ENCODE measurements around the gene PRMT1. TPM values are rescaled to one million over a fixed set of nuclear protein-coding genes. Genes with fewer than 3 reads are reported as not detected.

Gene PRMT1
- total and polyA plus RNA-seq, 2 of the 13 experiments (the other 11 are each of a cell fraction or from before 2014, with no cell fraction given) = 324 to 374 TPM

GRCh38 chr19:49664171-49665035 lies 12.7 kb upstream of the PRMT1 start (continued):
- no peak; the same call in 1 of the 2 replicates for TF ChIP-seq ZFP91 (CRISPR knock-in tag; IDR thresholded peaks at IDR 0.05; ENCODE audit: borderline replicate concordance)
- TF ChIP-seq MNT (IDR thresholded peaks at IDR 0.05) = peak; percentile 28; the same call in 1 of the 2 replicates
- no peak for TF ChIP-seq PCBP1 (IDR thresholded peaks at IDR 0.05; ENCODE audit: borderline replicate concordance, low read depth, low read length)
- TF ChIP-seq E2F5 (CRISPR knock-in tag; conservative IDR thresholded peaks at IDR 0.05) = peak; percentile 15
- no peak for TF ChIP-seq CBX2 (IDR thresholded peaks at IDR 0.05; ENCODE audit: low read depth, low read length)
- no peak for TF ChIP-seq CBX2 (CRISPR knock-in tag; IDR thresholded peaks at IDR 0.05; ENCODE audit: low read depth)
- TF ChIP-seq KDM1A (CRISPR knock-in tag; IDR thresholded peaks at IDR 0.05) = no peak
- 0 out of 2 replicates have a peak, but pooled peaks have one; percentile 70 for TF ChIP-seq ZNF879 (CRISPR knock-in tag; IDR thresholded peaks at IDR 0.05)
- peak; percentile 20; the same call in 1 of the 2 replicates for TF ChIP-seq ZBTB20 (CRISPR knock-in tag; IDR thresholded peaks at IDR 0.05; ENCODE audit: borderline replicate concordance, low read depth)
- peak; percentile 53 to 82 for TF ChIP-seq POLR2A (IDR thresholded peaks at IDR 0.05; ENCODE audit: insufficient read depth in 1 of 2, low read depth in 2 of 2, low read length in 2 of 2)
- no peak for TF ChIP-seq GRHL1 (CRISPR knock-in tag; conservative IDR thresholded peaks at IDR 0.05)
- TF ChIP-seq ZNF207 (IDR thresholded peaks at IDR 0.05; ENCODE audit: borderline replicate concordance) = no peak
- TF ChIP-seq HDAC1 (CRISPR knock-in tag; IDR thresholded peaks at IDR 0.05) = peak; percentile 62
- no peak for TF ChIP-seq ZFP62 (CRISPR knock-in tag; IDR thresholded peaks at IDR 0.05)
- no peak for TF ChIP-seq TOPORS (CRISPR knock-in tag; IDR thresholded peaks at IDR 0.05)
- TF ChIP-seq HDAC6 (IDR thresholded peaks at IDR 0.05; ENCODE audit: low read depth, low read length) = no peak
- no peak for TF ChIP-seq ZNF317 (CRISPR knock-in tag; IDR thresholded peaks at IDR 0.05)
- TF ChIP-seq REPIN1 (CRISPR knock-in tag; IDR thresholded peaks at IDR 0.05; ENCODE audit: borderline replicate concordance, low read depth) = no peak
- TF ChIP-seq TP53 (CRISPR knock-in tag; conservative IDR thresholded peaks at IDR 0.05) = no peak
- TF ChIP-seq SYNCRIP (IDR thresholded peaks at IDR 0.05; ENCODE audit: insufficient read depth, low read depth, low read length) = no peak

Data from HepG2 (cell line).